ENCODE measurements around the gene GALT. TPM values are rescaled to one million over a fixed set of nuclear protein-coding genes. Genes with fewer than 3 reads are reported as not detected.

Gene GALT
- total and polyA plus RNA-seq, 2 experiments from 2014 or later, result 31.5 to 35.1 TPM

- TF ChIP-seq CTCF (conservative IDR thresholded peaks at IDR 0.05; ENCODE audit: low read depth in 2 of 2), result no peak
- no peak for TF ChIP-seq EZH2phosphoT487 (IDR thresholded peaks at IDR 0.05; ENCODE audit: unreplicated experiment)
- TF ChIP-seq NANOG (IDR thresholded peaks at IDR 0.05; ENCODE audit: borderline replicate concordance), result no peak
- TF ChIP-seq ZNF114 (CRISPR knock-in tag; IDR thresholded peaks at IDR 0.05), result no peak
- no peak for TF ChIP-seq JUNB (IDR thresholded peaks at IDR 0.05; ENCODE audit: unreplicated experiment)
Observed at GRCh38 chr9:34654323-34655051, 8.0 kb downstream of the GALT start (continued).

- Mint-ChIP-seq H3K27ac (no peak overlapping the region), H3K36me3 (ENCODE audit: low read depth) (no peaks in the 10 kb centered on the region; the same call in 2 of the 3 replicates), H3K4me3 (no peak overlapping the region), H3K9me3 (no peaks in the 10 kb centered on the region; the same call in 2 of the 3 replicates), H3K27me3 (ENCODE audit: insufficient read depth, low read depth, poor library complexity) (peaks cover 22% of the 10 kb centered on the region), H3K4me1 (peaks cover 34% of the 10 kb centered on the region)
- no peak overlapping the region for H3K4me2 ChIP-seq
- no peaks in the 10 kb centered on the region for H3K36me3 ChIP-seq (ENCODE audit: insufficient read depth)
- H3K27me3 ChIP-seq (ENCODE audit: insufficient read depth), result no peaks in the 10 kb centered on the region
- no peak for ATAC-seq
- H3K79me2 ChIP-seq (replicated peaks; ENCODE audit: insufficient read depth), result no peaks in the 10 kb centered on the region
- H3F3A ChIP-seq (replicated peaks; ENCODE audit: low read depth), result 0 out of 2 replicates have a peak, but pooled peaks cover 4% of the 10 kb centered on the region
- no peak overlapping the region for H3K4me3 ChIP-seq
- H3K9me2 ChIP-seq (ENCODE audit: insufficient read depth), result no peaks in the 10 kb centered on the region
- no peak overlapping the region for H2AFZ ChIP-seq
- H3K27ac ChIP-seq (ENCODE audit: low read depth), result no peak overlapping the region
- DNase-seq (ENCODE audit: low spot score), result no peak
- no peaks in the 10 kb centered on the region; the same call in 1 of the 2 replicates for H4K20me1 ChIP-seq (replicated peaks; ENCODE audit: insufficient read depth)
- H3K4me1 ChIP-seq (ENCODE audit: insufficient read depth), result peaks cover 16% of the 10 kb centered on the region
- TF ChIP-seq NANOG (IDR thresholded peaks at IDR 0.05; ENCODE audit: borderline replicate concordance) (no peak), JUNB (IDR thresholded peaks at IDR 0.05; ENCODE audit: unreplicated experiment) (no peak), STAT1 (IDR thresholded peaks at IDR 0.05; ENCODE audit: unreplicated experiment) (no peak), ZNF331 (CRISPR knock-in tag; IDR thresholded peaks at IDR 0.05; ENCODE audit: low read depth) (no peak), EZH2phosphoT487 (IDR thresholded peaks at IDR 0.05; ENCODE audit: unreplicated experiment) (no peak), ZNF114 (CRISPR knock-in tag; IDR thresholded peaks at IDR 0.05) (no peak), ZNF462 (CRISPR knock-in tag; IDR thresholded peaks at IDR 0.05) (no peak), REST (IDR thresholded peaks at IDR 0.05; ENCODE audit: unreplicated experiment) (no peak), POLR2AphosphoS5 (IDR thresholded peaks at IDR 0.05; ENCODE audit: low read depth) (no peak)
Observed at GRCh38 chr9:34655394-34655793, 8.9 kb downstream of the GALT start.
